Measurements from ENCODE around the gene CYTIP. TPM values are rescaled to one million over a fixed set of nuclear protein-coding genes. Genes with fewer than 3 reads are reported as not detected.

The CYTIP gene
- total RNA-seq = 0.13 TPM in 1 of 2 replicates, not detected in the other

DNA sequence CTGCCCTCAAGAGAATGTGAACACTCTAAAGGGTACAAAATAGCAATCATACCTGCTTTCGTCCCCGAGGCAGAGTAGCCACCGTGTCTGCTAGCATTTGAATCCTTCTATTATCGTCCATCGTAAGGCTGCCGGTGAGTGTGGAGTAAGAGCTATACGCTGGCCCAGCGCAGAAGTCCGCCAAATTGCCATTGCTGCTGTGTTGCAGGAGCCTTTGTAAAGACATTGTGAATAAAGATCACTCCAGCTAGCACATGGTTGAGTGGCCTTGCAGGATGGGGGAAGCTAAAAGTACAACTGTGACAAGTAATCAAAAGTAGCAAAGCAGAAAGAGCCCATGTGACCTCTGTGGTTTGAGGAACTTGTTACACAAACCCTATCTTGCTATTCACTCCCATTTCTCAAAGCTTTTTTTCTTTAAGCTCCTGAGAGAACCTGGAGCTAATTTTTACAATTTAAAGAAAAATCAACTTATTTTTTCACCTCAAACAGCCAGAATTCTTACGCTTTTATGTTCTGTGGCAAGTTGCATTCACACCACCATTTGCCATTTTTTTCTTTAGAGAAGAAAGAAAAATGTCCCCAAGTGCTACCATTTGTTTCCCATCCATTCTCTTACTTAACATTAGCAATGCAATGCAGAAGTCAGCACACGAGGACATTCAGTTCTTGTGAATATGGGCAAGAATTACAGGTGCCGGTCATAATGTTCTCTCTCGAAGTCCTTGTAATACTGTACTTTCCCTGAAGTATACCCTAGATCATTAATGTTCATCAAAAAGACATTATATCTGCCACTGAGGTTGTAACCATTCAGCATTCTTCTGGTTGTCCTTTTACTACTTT lies at the start of gene CYTIP:
Gene CYTIP, minus strand, starts transcription at position 295 of the 846 bp plus-strand sequence. Its CDS starts 69 bp downstream, at position 226.

Other genes with a start within 250 kb of the CYTIP start
- under 0.01 TPM in 1 of 2 replicates, not detected in the other for gene GALNT5, start 186.4 kb downstream of the CYTIP start, total RNA-seq
- not detected in 2 replicates for gene ERMN, start 118.3 kb downstream of the CYTIP start, total RNA-seq
- gene ACVR1C, start 184.8 kb upstream of the CYTIP start, total RNA-seq = under 0.01 and 0.13 TPM in 2 replicates

Data from thoracic aorta endothelial cell (primary cell).